OCI-LY7 (cell line): ENCODE results near the gene APH1A. TPM values are rescaled to one million over a fixed set of nuclear protein-coding genes. Genes with fewer than 3 reads are reported as not detected.
"Not testable (repeated sequence)": the region's sequence is repeated elsewhere in the genome, so short reads cannot be mapped to it uniquely, and the experiment has no call there.

ENCODE experiments used
- BruUV-seq: library from RNA; stranded (reverse); fragments of 400-500 nt; replicated peaks from 2 replicates; lab custom pipeline; 2021; lab: Mats Ljungman, UMichigan
- CTCF ChIA-PET: fragments of 300-600 bp; sonication (Branson Sonifier 250); formaldehyde crosslinking; loops from one replicate; lab custom pipeline; 2022; ENCODE audit warnings: antibody characterized with exemption; ENCODE audit not compliant: unreplicated experiment; lab: Charles Lee
- POLR2A ChIA-PET: fragments of 300-600 bp; sonication (Branson Sonifier 250); formaldehyde crosslinking; loops from one replicate; lab custom pipeline; 2022; ENCODE audit warnings: antibody characterized with exemption; lab: Charles Lee
- DNase-seq: peaks from one replicate; pipeline ENCODE4 v3.0.0-alpha.2; 2015; ENCODE audit warnings: low spot score
- H2AFZ ChIP-seq: fragments of 200-600 bp; sonication (generic), shearing (Covaris generic); 2 replicates; pipeline ENCODE4 v1.6.1; 2014; ENCODE audit warnings: mild to moderate bottlenecking, antibody characterized with exemption, low read length, moderate library complexity
- H3K27ac ChIP-seq: fragments of 200-600 bp; sonication (generic); 2 replicates; pipeline ENCODE4 v1.5.1; 2014; ENCODE audit warnings: mixed run types, low read depth, mild to moderate bottlenecking, moderate library complexity, low read length, inconsistent platforms; ENCODE audit not compliant: poor library complexity, severe bottlenecking
- H3K36me3 ChIP-seq: fragments of 200-600 bp; sonication (generic); 2 replicates; pipeline ENCODE4 v1.6.1; 2014; ENCODE audit warnings: mild to moderate bottlenecking, antibody characterized with exemption, low read length, moderate library complexity, mixed read lengths; ENCODE audit not compliant: insufficient read depth
- H3K4me1 ChIP-seq: fragments of 200-600 bp; sonication (generic); 2 replicates; pipeline ENCODE4 v1.5.1; 2014; ENCODE audit warnings: mild to moderate bottlenecking, low read length; ENCODE audit not compliant: insufficient read depth, poor library complexity, severe bottlenecking
- H3K4me2 ChIP-seq: fragments of 200-600 bp; sonication (generic); 2 replicates; pipeline ENCODE4 v1.6.1; 2014; ENCODE audit warnings: mild to moderate bottlenecking, low read length
- H3K4me3 ChIP-seq: fragments of 200-600 bp; sonication (generic); 2 replicates; pipeline ENCODE4 v1.5.1; 2014; ENCODE audit warnings: mild to moderate bottlenecking, low read depth, low read length; ENCODE audit not compliant: poor library complexity, severe bottlenecking
- H3K79me2 ChIP-seq: fragments of 200-600 bp; sonication (generic); 2 replicates; pipeline ENCODE4 v1.6.1; 2016; ENCODE audit warnings: low read depth, mild to moderate bottlenecking, low read length, moderate library complexity, mixed read lengths; ENCODE audit not compliant: insufficient read depth
- H3K9me2 ChIP-seq: fragments of 200-600 bp; sonication (generic); 2 replicates; pipeline ENCODE4 v1.6.1; 2016; ENCODE audit warnings: mild to moderate bottlenecking, low read length, mixed read lengths; ENCODE audit not compliant: insufficient read depth
- H3K9me3 ChIP-seq: fragments of 200-600 bp; sonication (generic); 2 replicates; pipeline ENCODE4 v1.6.1; 2014; ENCODE audit warnings: mild to moderate bottlenecking, mixed run types, low read length, mixed read lengths
- H4K20me1 ChIP-seq: fragments of 200-600 bp; sonication (generic); 2 replicates; pipeline ENCODE4 v1.6.1; 2014; ENCODE audit warnings: mild to moderate bottlenecking, antibody characterized with exemption, low read length, moderate library complexity, mixed read lengths; ENCODE audit not compliant: insufficient read depth
- CTCF ChIP-seq: fragments of 200-600 bp; sonication (generic); conservative IDR thresholded peaks from 2 replicates; pipeline ENCODE4 v1.5.1; 2014; ENCODE audit warnings: mild to moderate bottlenecking, antibody characterized with exemption, low read length, moderate library complexity, mixed read lengths
- EZH2phosphoT487 ChIP-seq: fragments of 200-600 bp; sonication (generic); IDR thresholded peaks from 2 replicates; pipeline ENCODE4 v1.6.1; 2018; ENCODE audit warnings: low read depth, borderline replicate concordance, mild to moderate bottlenecking, mixed run types, antibody characterized with exemption, low read length, moderate library complexity, mixed read lengths
- intact Hi-C: fragments of 100-400 bp; cut with micrococcal nuclease; formaldehyde crosslinking; loops from one replicate; pipeline ENCODE4 v1.10.0; 2022; ENCODE audit not compliant: unreplicated experiment
- total RNA-seq, 2 experiments: library from RNA; depleted of rRNA in 1 of 2; stranded (reverse); fragments of >200 nt in 1 of 2; shearing (Covaris generic) in 1 of 2; gene quantifications; 2 replicates each; pipeline ENCODE4 v1.2.3, GENCODE V29; 2014 to 2022

Gene APH1A
- total RNA-seq, 2 experiments from 2014 or later: 113 to 124 TPM

DNA sequence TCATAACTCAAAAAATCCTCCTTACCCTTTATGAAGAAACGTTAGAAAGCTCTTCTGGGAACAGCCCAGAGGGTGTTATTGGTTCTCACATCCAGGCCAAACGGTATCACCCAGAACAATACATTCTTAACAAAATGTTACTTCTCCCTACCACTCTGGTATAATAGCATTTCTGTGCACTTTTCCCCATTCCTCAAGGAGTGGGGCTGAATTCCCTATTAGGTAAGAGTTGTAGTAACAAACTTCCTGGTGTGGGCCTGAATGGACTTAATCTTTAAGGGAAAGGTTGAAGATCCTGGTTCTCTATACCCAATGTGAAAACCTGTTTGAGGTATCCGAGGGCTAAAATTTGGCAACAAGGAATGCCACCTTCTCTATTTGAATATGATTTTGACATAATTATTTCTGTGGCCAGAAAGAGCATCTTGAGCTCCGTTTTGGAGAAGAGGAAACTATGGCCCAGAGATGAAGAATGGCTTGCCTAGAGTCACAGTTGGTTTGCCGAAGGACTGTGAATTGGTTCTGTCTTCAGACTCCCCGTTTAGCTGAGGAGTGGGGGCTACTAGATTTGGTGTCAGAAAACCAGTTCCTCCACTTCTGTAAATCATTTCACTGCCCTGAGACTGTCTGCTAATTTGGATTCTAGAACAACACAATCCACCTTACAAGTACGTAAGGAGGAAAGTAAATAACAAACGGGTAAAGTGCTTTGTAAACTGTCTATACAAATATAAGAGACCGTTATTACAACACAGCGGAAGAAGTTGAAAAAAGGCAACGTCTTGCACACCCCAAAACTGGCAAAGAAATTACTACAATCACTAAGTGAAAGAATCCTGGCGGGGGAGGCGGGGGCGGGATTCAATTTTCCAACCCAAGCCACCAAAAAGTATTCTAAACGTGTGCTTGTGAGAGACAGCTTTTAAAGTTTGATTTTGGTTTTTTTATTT is 35.2 kb downstream of the APH1A start:
- TF ChIP-seq CTCF (no peak), EZH2phosphoT487 (no peak)
- peaks cover 16% of the 10 kb centered on the region for H4K20me1 ChIP-seq

DNA sequence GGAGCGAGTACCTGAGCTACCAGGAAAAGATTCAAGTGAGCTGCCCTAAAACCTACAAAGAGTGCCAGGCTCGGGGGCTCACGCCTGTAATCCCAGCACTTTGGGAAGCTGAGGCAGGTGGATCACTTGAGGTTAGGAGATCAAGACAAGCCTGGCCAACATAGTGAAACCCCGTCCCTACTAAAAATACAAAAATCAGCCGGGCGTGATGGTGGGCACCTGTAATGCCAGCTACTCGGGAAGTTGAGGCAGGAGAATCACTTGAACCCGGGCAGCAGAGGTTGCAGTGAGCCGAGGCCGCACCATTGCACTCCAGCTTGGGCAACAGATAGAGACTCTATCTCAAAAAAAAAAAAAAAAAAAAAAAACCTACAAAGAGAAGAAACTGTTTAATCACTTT is 35.9 kb downstream of the APH1A start:
- BruUV-seq, H2AFZ ChIP-seq, intact Hi-C loops, H3K9me3 ChIP-seq, CTCF ChIA-PET, DNase-seq, H3K9me2 ChIP-seq: not testable (repeated sequence)
- POLR2A ChIA-PET: interaction anchor here (0.7 to 2.2 kb wide), 4 partner anchors 9 to 119 kb away, joined by 3 to 8 read pairs (median 4); no protein-coding TSS in a partner anchor
- Histone ChIP-seq H3K4me1 (peaks cover 21% of the 10 kb centered on the region), H3K4me2 (peak overlapping the region; percentile 97), H3K4me3 (peak overlapping the region; percentile 96), H3K36me3 (peaks cover 58% of the 10 kb centered on the region), H3K27ac (peak overlapping the region; percentile 95), H4K20me1 (peaks cover 16% of the 10 kb centered on the region), H3K79me2 (peaks cover 70% of the 10 kb centered on the region)

More for the DNA sequence above, 35.2 kb downstream of the APH1A start:
- BruUV-seq: TSS peak; percentile 62
- H3K4me2 ChIP-seq: peak overlapping the region; percentile 97
- ChIA-PET CTCF (no interaction called here), POLR2A (interaction anchor here (0.6 to 2.2 kb wide), 13 partner anchors 8 to 1135 kb away, joined by 3 to 8 read pairs (median 4); partner anchors contain the start of gene APH1A)
- no peak overlapping the region for H2AFZ ChIP-seq
- no peaks in the 10 kb centered on the region for H3K9me2 ChIP-seq
- peaks cover 69% of the 10 kb centered on the region for H3K79me2 ChIP-seq
- peaks cover 50% of the 10 kb centered on the region for H3K36me3 ChIP-seq
- intact Hi-C loops: no loop called here
- H3K9me3 ChIP-seq: no peaks in the 10 kb centered on the region; the same call in 1 of the 2 replicates
- H3K4me3 ChIP-seq: peak overlapping the region; percentile 96
- DNase-seq: peak; percentile 42
- peaks cover 21% of the 10 kb centered on the region for H3K4me1 ChIP-seq
- H3K27ac ChIP-seq: peak overlapping the region; percentile 95

DNA sequence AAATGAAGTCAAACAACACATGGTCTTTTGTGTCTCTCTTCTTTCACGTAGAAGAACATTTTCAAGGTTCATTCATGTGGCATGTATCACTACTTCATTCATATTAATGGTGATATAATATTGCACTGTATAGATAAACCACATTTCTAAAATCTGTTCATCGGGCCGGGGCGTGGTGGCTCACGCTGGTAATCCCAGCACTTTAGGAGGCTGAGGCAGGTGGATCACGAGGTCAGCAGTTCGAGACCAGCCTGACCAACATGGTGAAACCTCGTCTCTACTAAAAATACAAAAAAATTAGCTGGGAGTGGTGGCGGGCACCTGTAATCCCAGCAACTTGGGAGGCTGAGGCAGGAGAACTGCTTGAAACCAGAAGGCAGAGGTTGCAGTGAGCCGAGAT is 40.6 kb downstream of the APH1A start:
- H3K4me3 ChIP-seq, CTCF ChIA-PET, DNase-seq, H2AFZ ChIP-seq, H4K20me1 ChIP-seq, POLR2A ChIA-PET, H3K9me2 ChIP-seq, BruUV-seq, H3K27ac ChIP-seq, intact Hi-C loops, H3K9me3 ChIP-seq, H3K4me2 ChIP-seq: not testable (repeated sequence)
- Histone ChIP-seq H3K4me1 (peaks cover 13% of the 10 kb centered on the region), H3K79me2 (peaks cover 43% of the 10 kb centered on the region), H3K36me3 (peaks cover 92% of the 10 kb centered on the region)
